Mammary epithelial cell (primary cell): ENCODE measurements around the gene PREX1.

Experiments
- EZH2 ChIP-seq: IDR thresholded peaks from 2 replicates; pipeline ENCODE4 v1.6.1; 2012; ENCODE audit warnings: low read length, inconsistent platforms, borderline replicate concordance
- TF ChIP-seq, protein P1 (sequence below), 2 donors: IDR thresholded peaks in 1 of 2; conservative IDR thresholded peaks in 1 of 2; 2 replicates each; pipeline ENCODE4 v1.5.1; 2011 to 2012; ENCODE audit warnings: inconsistent platforms in 2 of 2, low read length in 2 of 2, mild to moderate bottlenecking in 2 of 2, control low read depth in 1 of 2, low read depth in 1 of 2; ENCODE audit not compliant: insufficient read depth in 1 of 2; ENCODE audit errors: extremely low read depth in 1 of 2

DNA sequence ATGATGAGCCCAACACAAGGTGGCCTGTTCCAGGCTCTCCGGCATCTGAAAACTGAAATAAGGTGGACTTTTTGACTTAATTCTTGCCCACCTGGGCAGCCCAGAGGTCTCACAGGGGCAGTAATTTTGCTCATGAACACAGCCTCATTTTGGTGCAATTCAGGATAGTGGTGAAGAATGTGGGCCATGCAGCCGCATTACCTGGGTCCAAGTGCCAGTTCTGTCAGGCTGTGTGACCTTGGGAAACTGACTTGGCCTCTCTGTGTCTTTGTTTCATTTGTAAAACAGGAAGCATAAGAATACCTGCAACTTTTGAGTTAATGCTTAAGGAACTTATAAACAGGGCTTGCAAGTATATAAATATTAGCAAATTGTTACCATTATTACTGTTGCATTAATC lies 5.6 kb downstream of the PREX1 start:
- no peak for TF ChIP-seq EZH2
- TF ChIP-seq, protein P1, sequence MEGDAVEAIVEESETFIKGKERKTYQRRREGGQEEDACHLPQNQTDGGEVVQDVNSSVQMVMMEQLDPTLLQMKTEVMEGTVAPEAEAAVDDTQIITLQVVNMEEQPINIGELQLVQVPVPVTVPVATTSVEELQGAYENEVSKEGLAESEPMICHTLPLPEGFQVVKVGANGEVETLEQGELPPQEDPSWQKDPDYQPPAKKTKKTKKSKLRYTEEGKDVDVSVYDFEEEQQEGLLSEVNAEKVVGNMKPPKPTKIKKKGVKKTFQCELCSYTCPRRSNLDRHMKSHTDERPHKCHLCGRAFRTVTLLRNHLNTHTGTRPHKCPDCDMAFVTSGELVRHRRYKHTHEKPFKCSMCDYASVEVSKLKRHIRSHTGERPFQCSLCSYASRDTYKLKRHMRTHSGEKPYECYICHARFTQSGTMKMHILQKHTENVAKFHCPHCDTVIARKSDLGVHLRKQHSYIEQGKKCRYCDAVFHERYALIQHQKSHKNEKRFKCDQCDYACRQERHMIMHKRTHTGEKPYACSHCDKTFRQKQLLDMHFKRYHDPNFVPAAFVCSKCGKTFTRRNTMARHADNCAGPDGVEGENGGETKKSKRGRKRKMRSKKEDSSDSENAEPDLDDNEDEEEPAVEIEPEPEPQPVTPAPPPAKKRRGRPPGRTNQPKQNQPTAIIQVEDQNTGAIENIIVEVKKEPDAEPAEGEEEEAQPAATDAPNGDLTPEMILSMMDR (conservative IDR thresholded peaks at IDR 0.05 in 1 of 2, IDR thresholded peaks at IDR 0.05 in 1 of 2; ENCODE audit: extremely low read depth in 1 of 2, insufficient read depth in 1 of 2, low read depth in 1 of 2, low read length in 2 of 2) = no peak
